NK-92 treated with Interleukin-12 subunit alpha and Interleukin-12 subunit beta, amount 100 ng/mL, for 24 hours (cell line): ENCODE results near the gene ANGPTL7.
"Not testable (repeated sequence)": the region's sequence is repeated elsewhere in the genome, so short reads cannot be mapped to it uniquely, and the experiment has no call there.

Source experiments
- DNase-seq: peaks from one replicate; lab custom pipeline; 2025; lab: John Stamatoyannopoulos, UW

ANGPTL7 gene, protein sequence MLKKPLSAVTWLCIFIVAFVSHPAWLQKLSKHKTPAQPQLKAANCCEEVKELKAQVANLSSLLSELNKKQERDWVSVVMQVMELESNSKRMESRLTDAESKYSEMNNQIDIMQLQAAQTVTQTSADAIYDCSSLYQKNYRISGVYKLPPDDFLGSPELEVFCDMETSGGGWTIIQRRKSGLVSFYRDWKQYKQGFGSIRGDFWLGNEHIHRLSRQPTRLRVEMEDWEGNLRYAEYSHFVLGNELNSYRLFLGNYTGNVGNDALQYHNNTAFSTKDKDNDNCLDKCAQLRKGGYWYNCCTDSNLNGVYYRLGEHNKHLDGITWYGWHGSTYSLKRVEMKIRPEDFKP

GRCh38 chr1:11188858-11189451, at the start of gene ANGPTL7:
Gene ANGPTL7, plus strand, starts transcription at chr1:11189355. Its CDS starts 225 bp downstream, at chr1:11189580.
- DNase-seq = no peak

- DNase-seq = no peak
These were observed 46.4 kb upstream of the ANGPTL7 start for GRCh38 chr1:11142618-11143391.

DNA sequence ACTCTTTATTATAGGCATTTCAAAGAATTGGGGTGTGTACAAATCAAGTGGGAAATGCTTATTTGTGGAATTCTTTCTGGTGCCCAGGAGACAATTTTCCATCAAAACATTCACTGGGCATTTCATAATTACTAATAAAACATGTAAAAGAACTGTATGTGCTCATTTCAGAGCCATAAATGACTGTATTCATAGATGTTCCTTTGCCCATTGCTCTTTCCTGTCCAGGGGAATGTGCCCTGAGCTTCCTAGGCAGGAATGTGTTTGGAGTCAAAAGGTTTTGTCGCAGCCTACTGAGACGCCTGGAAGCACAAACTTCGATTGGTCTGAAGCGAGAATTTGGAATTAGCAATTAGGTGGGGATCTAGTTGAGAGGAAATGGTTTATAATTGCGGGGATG, 45.8 kb upstream of the ANGPTL7 start:
- DNase-seq = no peak

- no peak for DNase-seq
These were observed 45.2 kb upstream of the ANGPTL7 start for GRCh38 chr1:11143907-11144306.

- DNase-seq = no peak
These were observed 44.4 kb upstream of the ANGPTL7 start for GRCh38 chr1:11144570-11145256.

DNA sequence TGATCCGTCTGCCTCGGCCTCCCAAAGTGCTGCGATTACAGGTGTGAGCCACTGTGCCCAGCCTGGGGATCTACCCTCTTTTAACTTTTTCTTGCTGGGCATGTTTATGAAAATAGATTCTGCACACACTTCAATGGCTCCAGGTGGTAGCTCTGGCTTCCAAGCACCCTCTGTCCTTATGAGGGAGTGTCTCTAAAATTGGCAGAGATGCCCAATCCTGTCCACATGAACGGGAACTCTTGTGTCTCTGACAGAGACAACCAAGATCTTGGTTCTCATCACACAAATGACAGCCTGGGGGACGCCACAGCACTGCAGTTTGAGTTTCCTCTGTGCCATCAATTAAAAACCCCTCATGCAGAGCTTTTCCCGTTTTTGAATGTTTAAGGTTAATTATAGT, 43.4 kb upstream of the ANGPTL7 start:
- DNase-seq = no peak

- no peak for DNase-seq
These were observed 41.9 kb upstream of the ANGPTL7 start for GRCh38 chr1:11147197-11147770.

GRCh38 chr1:11150326-11150725, 38.8 kb upstream of the ANGPTL7 start:
- no peak for DNase-seq

DNA sequence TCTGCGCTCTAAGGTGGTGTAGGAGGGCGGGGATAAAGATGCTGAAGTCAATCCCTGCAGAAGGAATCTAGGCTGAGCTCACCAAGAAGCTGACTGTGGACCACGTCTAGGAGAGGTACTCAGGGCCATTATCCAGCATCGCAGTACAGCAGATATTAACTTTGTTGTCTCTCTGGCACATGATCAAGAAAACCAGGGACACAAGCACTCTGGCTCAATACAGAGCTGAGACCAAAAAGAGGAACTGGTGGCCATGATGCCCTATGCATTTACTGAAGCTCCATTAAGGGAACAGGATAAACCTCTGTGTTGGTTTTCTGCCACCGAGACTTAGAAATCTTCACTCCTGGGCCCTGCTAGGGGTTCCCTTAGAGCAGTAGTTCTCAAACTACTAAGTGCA, 38.0 kb upstream of the ANGPTL7 start:
- DNase-seq = no peak

DNA sequence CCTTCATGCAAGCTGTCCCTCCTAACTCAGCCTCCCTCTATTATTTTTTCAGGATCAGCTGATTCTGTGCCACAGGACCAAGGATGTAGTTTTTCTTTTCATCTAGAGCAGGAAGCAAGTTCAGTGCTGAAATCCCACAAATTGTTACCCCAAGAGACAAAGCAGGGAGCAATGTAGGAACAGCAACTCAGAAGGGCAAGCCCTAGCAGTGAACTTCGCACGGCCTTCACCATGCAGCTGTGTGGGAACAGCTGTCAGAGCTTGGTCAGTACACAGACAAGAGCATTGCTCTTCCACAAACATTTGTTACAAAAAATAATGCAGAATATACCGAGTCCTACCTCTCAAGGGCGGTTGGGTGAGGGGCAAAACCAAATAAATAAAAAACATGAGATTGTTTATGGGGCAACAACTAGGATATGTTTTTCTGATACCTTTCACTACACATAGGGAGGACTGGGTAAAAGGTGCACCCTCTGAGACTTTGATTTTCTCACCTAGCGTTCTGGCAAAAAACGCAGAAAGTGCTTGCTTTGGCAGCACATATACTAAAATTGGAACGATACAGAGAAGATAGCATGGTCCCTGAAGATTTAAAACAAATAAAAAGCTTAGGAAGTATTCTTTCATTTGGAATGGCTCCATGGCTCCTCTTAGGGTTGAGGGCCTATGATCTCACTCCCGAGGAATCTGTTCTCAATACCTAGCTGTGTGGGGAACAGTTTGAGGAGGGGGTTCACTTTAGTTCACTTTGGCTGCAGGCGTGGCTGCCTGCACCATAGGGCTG, 37.1 kb upstream of the ANGPTL7 start:
- no peak for DNase-seq

DNA sequence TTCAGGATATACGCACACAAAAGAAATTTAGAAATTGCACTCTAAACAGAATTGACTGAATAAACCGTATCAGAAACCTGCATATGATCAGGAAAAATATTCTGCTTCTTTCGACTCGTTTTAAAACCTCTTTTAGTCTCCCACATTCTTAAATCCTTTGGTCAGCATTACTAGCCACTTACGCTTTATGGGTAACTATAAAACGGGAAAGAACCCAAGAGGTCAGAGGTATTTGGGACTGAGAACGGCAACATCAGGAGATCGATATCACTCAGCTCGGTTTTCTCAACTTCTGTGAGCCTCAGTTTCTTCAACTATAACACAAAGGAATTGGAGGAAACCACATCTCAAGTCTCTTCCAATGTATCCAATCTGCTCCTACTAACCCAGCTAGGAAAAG, 36.4 kb upstream of the ANGPTL7 start:
- no peak for DNase-seq

DNA sequence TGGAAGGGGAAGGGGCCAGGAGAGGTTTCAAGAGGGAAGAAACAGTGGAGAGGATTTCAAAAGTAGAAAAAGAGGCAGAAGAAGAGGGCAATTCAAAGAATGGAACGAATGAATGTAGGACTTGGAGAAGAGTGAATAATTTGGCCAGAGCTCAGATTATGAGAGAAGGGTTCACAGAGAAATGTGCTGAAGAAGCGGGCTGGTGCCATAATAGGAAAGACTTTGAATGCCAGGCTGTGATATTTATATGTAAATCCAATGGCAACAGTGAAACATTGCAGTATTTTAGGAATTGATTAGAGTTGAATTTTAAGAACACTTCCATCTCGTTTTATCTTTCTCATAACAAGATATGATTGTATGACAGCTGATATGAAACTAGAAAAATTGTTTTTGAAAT, 36.0 kb upstream of the ANGPTL7 start:
- DNase-seq = no peak

GRCh38 chr1:11156441-11156840, 32.7 kb upstream of the ANGPTL7 start:
- DNase-seq = no peak

- DNase-seq = no peak
These were observed 32.2 kb upstream of the ANGPTL7 start for GRCh38 chr1:11156963-11157362.

GRCh38 chr1:11157394-11157793, 31.8 kb upstream of the ANGPTL7 start:
- DNase-seq = no peak

DNA sequence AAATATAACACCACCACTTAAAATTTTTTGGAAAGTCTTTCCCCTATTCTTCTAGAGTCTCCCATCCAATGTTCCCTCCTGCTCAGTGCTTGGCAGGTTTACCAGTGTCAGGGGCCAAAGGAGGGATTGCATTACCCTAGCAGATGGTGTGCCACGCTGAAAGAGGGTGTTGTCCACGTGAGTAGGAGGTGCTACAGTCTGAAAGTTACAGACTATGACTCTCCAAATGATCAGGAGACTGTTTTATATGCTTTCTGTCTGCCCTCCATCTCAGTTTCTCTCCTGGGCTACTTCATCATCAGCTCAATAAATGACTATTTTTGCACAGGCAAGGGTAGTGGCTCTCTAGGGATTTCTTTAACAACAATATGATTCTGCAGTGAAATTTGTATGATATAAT, 31.3 kb upstream of the ANGPTL7 start:
- DNase-seq = no peak

GRCh38 chr1:11158291-11158690, 30.9 kb upstream of the ANGPTL7 start:
- DNase-seq = no peak

- DNase-seq = no peak
These were observed 30.3 kb upstream of the ANGPTL7 start for GRCh38 chr1:11158720-11159321.

DNA sequence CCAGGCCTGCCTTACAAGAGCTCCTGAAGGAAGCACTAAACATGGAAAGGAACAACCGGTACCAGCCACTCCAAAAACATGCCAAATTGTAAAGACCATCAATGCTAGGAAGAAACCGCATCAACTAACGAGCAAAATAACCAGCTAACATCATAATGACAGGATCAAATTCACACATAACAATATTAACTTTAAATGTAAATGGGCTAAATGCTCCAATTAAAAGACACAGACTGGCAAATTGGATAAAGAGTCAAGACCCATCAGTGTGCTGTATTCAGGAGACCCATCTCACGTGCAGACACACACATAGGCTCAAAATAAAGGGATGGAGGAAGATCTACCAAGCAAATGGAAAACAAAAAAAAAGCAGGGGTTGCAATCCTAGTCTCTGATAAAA, 26.4 kb upstream of the ANGPTL7 start:
- not testable (repeated sequence) for DNase-seq

DNA sequence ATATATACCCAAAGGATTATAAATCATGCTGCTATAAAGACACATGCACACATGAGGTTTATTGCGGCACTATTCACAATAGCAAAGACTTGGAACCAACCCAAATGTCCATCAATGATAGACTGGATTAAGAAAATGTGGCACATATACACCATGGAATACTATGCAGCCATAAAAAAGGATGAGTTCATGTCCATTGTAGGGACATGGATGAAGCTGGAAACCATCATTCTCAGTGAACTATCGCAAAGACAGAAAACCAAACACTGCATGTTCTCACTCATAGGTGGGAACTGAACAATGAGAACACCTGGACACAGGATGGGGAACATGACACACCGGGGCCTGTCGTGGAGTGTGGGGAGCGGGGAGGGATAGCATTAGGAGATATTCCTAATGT, 22.4 kb upstream of the ANGPTL7 start:
- not testable (repeated sequence) for DNase-seq

GRCh38 chr1:11168731-11169130, 20.4 kb upstream of the ANGPTL7 start:
- no peak for DNase-seq
